Glomerular endothelial cell (primary cell): Measurements from ENCODE around the gene ZNF423. TPM values are rescaled to one million over a fixed set of nuclear protein-coding genes. Genes with fewer than 3 reads are reported as not detected.

Source experiments
- DNase-seq: peaks from one replicate; pipeline ENCODE4 v3.0.0-alpha.2; 2011; ENCODE audit warnings: low read depth, low spot score; ENCODE audit errors: extremely low read depth
- total RNA-seq: library from RNA; depleted of rRNA; stranded (reverse); fragments of >200 nt; gene quantifications from 2 replicates; pipeline ENCODE4 v1.2.3, GENCODE V29; 2015

ZNF423 gene
- total RNA-seq, 1 donor from 2014 or later: 3.4 TPM

- no peak for DNase-seq
These were observed 399.1 kb downstream of the ZNF423 start for GRCh38 chr16:49456763-49457162.

GRCh38 chr16:49455991-49456745 is 399.7 kb downstream of the ZNF423 start:
- no peak for DNase-seq

- no peak for DNase-seq
These were observed 400.5 kb downstream of the ZNF423 start for GRCh38 chr16:49455181-49455990.

- no peak for DNase-seq
These were observed 401.3 kb downstream of the ZNF423 start for GRCh38 chr16:49454426-49455180.

- DNase-seq: no peak
These were observed 401.9 kb downstream of the ZNF423 start for GRCh38 chr16:49453983-49454382.

- no peak for DNase-seq
These were observed 402.9 kb downstream of the ZNF423 start for GRCh38 chr16:49453021-49453420.

GRCh38 chr16:49452578-49452977 is 403.3 kb downstream of the ZNF423 start:
- no peak for DNase-seq

- no peak for DNase-seq
These were observed 403.8 kb downstream of the ZNF423 start for GRCh38 chr16:49452108-49452507.

- DNase-seq: no peak
These were observed 409.1 kb downstream of the ZNF423 start for GRCh38 chr16:49446805-49447204.

- no peak for DNase-seq
These were observed 412.3 kb downstream of the ZNF423 start for GRCh38 chr16:49443576-49443975.

GRCh38 chr16:49442805-49443204 is 413.1 kb downstream of the ZNF423 start:
- no peak for DNase-seq

- DNase-seq: no peak
These were observed 414.5 kb downstream of the ZNF423 start for GRCh38 chr16:49441366-49441780.

- no peak for DNase-seq
These were observed 415.5 kb downstream of the ZNF423 start for GRCh38 chr16:49440156-49441065.

GRCh38 chr16:49439676-49440075 is 416.2 kb downstream of the ZNF423 start:
- DNase-seq: no peak

GRCh38 chr16:49439050-49439449 is 416.9 kb downstream of the ZNF423 start:
- no peak for DNase-seq

Other genes starting within 250 kb of the ZNF423 start
- 16.2 and 21.1 TPM in 2 replicates for gene CNEP1R1, start 169.1 kb upstream of the ZNF423 start, total RNA-seq
- 15.1 and 17.3 TPM in 2 replicates for gene HEATR3, start 209.9 kb upstream of the ZNF423 start, total RNA-seq